Measurements from ENCODE around the gene TMEM139. TPM values are rescaled to one million over a fixed set of nuclear protein-coding genes. Genes with fewer than 3 reads are reported as not detected.

Gene TMEM139
- total RNA-seq, 1 donor from 2014 or later, result 8.8 TPM

DNA sequence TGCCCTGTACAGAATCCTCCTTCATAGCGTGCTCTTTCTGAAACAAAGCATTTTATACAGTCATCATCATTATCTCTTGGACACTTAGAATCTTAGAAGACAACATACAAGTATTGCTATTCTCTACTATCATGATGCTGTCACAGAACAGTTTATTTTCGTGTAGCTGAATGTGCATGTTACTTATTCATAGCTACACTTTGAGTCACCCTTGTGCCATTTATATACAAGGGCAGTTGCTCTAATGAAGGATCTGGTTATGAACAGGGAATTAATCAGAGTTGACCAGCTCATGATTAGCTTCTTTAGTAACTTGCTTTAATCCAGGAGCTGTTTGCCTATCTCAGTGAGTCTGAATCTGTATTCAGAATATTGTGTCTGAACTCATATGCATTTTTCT lies 14.6 kb downstream of the TMEM139 start:
- Histone ChIP-seq H3K36me3 (peaks cover 98% of the 10 kb centered on the region), H3K4me1 (peaks cover 40% of the 10 kb centered on the region), H3K27ac (replicated peaks) (peak overlapping the region; percentile 43), H3K27me3 (ENCODE audit: low read depth) (no peaks in the 10 kb centered on the region), H3K9me3 (replicated peaks) (no peaks in the 10 kb centered on the region), H3K4me3 (no peak overlapping the region)
- TF ChIP-seq, protein P1, sequence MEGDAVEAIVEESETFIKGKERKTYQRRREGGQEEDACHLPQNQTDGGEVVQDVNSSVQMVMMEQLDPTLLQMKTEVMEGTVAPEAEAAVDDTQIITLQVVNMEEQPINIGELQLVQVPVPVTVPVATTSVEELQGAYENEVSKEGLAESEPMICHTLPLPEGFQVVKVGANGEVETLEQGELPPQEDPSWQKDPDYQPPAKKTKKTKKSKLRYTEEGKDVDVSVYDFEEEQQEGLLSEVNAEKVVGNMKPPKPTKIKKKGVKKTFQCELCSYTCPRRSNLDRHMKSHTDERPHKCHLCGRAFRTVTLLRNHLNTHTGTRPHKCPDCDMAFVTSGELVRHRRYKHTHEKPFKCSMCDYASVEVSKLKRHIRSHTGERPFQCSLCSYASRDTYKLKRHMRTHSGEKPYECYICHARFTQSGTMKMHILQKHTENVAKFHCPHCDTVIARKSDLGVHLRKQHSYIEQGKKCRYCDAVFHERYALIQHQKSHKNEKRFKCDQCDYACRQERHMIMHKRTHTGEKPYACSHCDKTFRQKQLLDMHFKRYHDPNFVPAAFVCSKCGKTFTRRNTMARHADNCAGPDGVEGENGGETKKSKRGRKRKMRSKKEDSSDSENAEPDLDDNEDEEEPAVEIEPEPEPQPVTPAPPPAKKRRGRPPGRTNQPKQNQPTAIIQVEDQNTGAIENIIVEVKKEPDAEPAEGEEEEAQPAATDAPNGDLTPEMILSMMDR (IDR thresholded peaks at IDR 0.05; ENCODE audit: borderline replicate concordance), result no peak
- intact Hi-C loops (cut with micrococcal nuclease), result no loop called here
- DNase-seq, result no peak

DNA sequence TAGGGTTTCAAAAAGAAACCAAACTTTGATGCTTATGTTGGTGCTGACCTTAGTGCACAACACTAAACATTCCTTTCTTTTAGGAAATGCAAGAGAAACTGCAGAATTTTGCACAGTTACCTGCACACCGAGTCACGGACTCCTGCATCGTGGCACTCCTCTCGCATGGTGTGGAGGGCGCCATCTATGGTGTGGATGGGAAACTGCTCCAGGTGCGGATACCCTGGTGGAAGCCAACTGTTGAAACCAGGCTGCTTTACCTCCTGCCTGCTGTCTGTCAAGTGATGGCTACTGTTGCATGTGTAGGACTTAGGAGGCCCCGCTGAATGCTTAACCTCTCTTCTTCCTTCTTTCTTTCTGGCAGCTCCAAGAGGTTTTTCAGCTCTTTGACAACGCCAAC lies 15.1 kb downstream of the TMEM139 start:
- Histone ChIP-seq H3K27me3 (ENCODE audit: low read depth) (no peaks in the 10 kb centered on the region), H3K27ac (replicated peaks) (peak overlapping the region; percentile 43), H3K4me1 (peaks cover 40% of the 10 kb centered on the region), H3K4me3 (no peak overlapping the region), H3K36me3 (peaks cover 98% of the 10 kb centered on the region), H3K9me3 (replicated peaks) (no peaks in the 10 kb centered on the region)
- TF ChIP-seq, protein P1 (IDR thresholded peaks at IDR 0.05; ENCODE audit: borderline replicate concordance), result peak; percentile 63
- DNase-seq, result no peak
- intact Hi-C loops (cut with micrococcal nuclease), result no loop called here

DNA sequence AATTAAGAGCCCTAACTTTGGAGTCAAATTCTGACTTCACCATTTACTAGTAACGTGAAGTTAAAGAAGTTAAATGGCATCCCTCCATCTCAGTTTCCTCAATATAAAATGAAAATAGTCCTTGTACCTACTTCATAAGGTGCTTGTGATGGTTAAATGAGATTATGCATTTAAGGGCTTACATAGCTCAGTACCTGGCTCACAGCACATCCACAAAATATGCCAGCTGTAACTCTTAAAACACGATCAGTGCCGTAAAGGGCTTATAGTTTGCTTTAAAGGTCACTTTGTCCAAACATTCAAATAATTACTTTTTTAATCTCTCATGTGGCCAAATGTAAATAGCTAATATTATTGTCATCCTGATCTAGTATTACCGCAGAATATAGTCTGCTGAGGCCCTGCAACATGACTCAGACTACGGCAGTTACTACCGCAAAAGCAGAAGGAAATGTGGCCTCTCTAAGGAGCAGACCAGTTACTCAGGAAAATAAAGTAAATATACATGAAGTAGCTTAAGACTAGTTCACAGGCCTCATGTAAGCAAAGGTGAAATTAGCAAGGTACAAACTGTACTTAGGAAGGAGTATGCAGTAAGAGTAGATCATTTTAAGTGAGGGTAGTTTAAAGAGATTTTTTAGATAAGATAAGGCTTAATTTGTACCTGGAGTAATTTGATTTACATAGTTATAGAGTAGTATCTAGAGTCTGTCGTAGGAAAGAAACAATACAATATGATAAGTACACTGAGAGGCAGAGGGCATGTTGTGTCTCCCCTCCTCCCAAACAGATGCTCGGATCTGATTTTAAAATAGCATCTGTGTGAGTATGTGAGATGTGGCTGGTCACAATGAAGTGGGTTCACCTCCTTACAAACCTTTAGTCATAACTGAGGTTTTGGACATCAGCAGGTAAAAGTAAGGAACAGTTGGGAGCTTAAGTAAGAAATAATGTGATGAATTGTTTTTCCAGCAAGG lies 16.5 kb downstream of the TMEM139 start:
- Histone ChIP-seq H3K9me3 (replicated peaks) (no peaks in the 10 kb centered on the region), H3K4me3 (no peak overlapping the region), H3K27ac (replicated peaks) (no peak overlapping the region), H3K27me3 (ENCODE audit: low read depth) (no peaks in the 10 kb centered on the region), H3K36me3 (peaks cover 97% of the 10 kb centered on the region), H3K4me1 (peaks cover 31% of the 10 kb centered on the region)
- intact Hi-C loops (cut with micrococcal nuclease), result no loop called here
- no peak for DNase-seq
- TF ChIP-seq, protein P1 (IDR thresholded peaks at IDR 0.05; ENCODE audit: borderline replicate concordance), result no peak

DNA sequence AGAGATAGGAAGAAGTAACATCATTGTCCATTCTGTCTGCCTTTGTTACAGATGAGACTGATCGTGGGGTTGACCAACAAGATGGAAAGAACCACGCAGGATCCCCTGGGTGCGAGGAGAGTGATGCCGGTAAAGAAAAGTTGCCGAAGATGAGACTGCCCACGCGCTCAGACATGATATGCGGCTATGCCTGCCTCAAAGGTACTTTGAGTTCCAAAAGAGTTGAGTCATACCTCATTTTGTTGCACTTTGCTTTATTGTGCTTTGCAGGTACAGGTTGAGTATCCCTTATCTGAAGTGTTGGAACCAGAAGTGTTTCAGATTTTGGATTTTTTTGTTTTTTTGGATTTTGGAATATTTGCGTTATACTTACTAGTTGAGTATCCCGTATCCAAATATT lies 19.0 kb downstream of the TMEM139 start:
- Histone ChIP-seq H3K36me3 (peaks cover 95% of the 10 kb centered on the region), H3K4me1 (peaks cover 32% of the 10 kb centered on the region), H3K27me3 (ENCODE audit: low read depth) (no peaks in the 10 kb centered on the region), H3K9me3 (replicated peaks) (no peaks in the 10 kb centered on the region), H3K27ac (replicated peaks) (no peak overlapping the region), H3K4me3 (no peak overlapping the region)
- no peak for DNase-seq
- intact Hi-C loops (cut with micrococcal nuclease), result loop anchor here (2.0 kb wide), 1 partner anchor 63 kb away; no protein-coding TSS in a partner anchor
- TF ChIP-seq, protein P1 (IDR thresholded peaks at IDR 0.05; ENCODE audit: borderline replicate concordance), result no peak

DNA sequence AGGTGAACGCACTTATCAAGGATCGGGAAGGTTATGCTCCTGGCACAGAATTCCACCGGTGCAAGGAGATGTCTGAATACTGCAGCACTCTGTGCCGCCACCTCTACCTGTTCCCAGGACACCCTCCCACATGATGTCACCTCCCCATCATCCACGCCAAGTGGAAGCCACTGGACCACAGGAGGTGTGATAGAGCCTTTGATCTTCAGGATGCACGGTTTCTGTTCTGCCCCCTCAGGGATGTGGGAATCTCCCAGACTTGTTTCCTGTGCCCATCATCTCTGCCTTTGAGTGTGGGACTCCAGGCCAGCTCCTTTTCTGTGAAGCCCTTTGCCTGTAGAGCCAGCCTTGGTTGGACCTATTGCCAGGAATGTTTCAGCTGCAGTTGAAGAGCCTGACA lies 20.2 kb downstream of the TMEM139 start:
- Histone ChIP-seq H3K9me3 (replicated peaks) (no peaks in the 10 kb centered on the region), H3K4me1 (peaks cover 33% of the 10 kb centered on the region), H3K27ac (replicated peaks) (no peak overlapping the region), H3K27me3 (ENCODE audit: low read depth) (no peaks in the 10 kb centered on the region), H3K4me3 (no peak overlapping the region), H3K36me3 (peaks cover 83% of the 10 kb centered on the region)
- intact Hi-C loops (cut with micrococcal nuclease), result loop anchor here (2.0 kb wide), 1 partner anchor 64 kb away; no protein-coding TSS in a partner anchor
- TF ChIP-seq, protein P1 (IDR thresholded peaks at IDR 0.05; ENCODE audit: borderline replicate concordance), result no peak
- no peak for DNase-seq

All from left ventricle myocardium inferior (tissue), 1 donor.